Medulla oblongata (tissue), 1 donor: ENCODE data around the gene MAST2.

Experiments
- DNase-seq: peaks from one replicate; pipeline ENCODE4 v3.0.0-alpha.2; 2015; ENCODE audit errors: extremely low spot score

MAST2 gene

DNA sequence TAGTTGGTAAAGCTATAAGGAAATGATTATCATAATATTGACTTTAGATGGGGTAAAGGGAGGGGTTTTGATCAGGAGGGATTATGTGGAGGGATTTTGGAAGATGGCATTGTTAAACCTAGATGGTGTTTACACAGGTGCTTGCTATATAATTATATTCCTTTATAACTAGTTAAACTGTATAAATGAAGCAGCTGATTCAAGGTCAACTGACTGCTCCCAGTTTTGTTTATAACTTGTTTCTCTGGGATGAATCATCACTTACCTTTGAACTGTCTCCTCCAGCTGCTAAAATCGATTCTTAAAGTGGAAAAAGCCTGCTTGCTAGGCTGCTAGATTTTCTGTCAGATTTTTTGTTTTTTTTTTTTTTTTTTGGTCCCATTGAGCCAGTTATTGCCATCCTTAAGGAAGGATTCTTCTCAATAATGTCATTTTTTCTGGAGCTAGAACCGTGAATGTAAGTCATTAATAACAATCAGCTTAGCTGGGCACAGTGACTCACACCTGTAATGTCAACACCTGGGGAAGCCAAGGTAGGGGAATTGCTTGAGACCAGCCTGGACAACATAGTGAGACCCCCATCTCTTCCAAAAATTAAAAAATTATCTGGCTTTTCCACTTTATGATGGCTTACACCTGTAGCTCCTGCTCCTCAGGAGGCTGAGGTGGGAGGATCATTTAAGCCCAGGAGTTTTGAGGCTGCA lies 175.8 kb downstream of the MAST2 start:
- no peak for DNase-seq

- DNase-seq = no peak
Measured at GRCh38 chr1:45979778-45980176, 176.4 kb downstream of the MAST2 start.

GRCh38 chr1:45982359-45982758 lies 178.9 kb downstream of the MAST2 start:
- no peak for DNase-seq

DNA sequence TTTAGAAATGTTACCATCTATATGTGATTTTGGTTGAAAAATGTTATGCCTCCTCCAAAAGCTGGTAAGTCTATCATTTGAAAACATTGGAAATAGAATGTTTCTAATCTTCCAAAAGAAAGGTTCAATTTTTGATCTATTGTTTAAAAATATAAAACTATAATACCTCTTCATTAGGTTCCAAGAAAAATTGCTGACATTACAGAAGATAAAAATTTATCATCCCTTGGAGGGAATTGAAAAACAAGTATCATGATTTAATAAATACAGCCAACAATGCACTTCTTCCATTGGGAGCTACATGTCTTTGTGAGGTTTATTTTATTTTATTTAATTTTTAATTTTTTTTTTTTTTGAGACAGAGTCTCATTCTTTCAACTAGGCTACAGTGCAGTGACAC lies 180.6 kb downstream of the MAST2 start:
- DNase-seq = no peak

DNA sequence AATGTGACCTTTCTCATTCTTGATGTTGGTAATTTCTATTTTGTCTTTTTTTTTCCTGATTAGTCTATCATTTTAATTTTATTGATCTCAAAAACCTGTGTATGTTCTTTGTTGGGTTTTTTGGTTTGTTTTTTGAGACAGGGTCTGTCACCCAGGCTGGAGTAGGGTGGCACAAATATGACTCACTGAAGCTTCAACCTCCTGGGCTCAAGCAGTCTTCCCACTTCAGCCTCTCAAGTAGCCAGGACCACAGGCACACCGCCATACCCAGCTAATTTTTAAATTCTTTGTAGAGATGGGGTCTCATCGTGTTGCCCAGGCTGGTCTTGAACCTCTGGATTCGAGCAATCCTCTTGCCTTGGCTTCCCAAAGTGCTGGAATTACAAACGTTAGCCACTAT lies 183.8 kb downstream of the MAST2 start:
- no peak for DNase-seq

GRCh38 chr1:45989249-45989648 lies 185.8 kb downstream of the MAST2 start:
- DNase-seq = no peak

DNA sequence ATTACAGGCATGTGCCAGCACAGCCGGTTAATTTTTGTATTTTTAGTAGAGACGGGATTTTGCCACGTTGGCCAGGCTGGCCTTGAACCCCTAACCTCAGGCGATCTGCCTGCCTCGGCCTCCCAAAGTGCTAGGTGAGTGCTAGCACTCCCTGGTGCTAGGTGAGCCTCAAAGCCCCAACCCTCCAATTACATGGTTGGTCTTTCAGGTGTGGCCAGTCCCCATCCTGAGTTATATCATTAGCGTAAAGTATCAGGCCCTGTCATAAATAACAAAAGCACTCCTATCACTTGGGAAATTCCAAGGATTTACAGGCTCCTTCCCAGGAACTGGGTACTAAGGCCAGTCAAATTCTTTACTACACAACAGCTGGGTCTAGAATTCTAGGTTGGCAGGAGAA lies 191.0 kb downstream of the MAST2 start:
- no peak for DNase-seq

DNA sequence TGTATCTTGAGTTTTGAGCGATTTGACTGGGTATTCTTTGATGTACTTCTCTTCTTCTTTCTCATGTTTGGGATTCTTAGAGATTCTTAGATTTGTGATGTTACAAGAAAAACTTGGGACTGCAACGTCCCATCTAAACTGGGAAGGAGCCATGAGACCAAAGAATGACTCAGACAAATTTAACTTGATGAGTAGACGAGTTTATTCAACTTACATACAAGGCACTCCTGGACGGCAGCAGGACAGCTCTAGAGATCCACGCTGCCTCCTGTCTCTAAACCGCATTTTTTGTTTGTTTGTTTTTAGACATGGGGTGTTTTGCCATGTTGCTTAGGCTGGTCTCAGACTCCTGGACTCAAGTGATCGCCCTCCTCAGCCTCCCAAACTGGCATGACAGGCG lies 191.9 kb downstream of the MAST2 start:
- no peak for DNase-seq

DNA sequence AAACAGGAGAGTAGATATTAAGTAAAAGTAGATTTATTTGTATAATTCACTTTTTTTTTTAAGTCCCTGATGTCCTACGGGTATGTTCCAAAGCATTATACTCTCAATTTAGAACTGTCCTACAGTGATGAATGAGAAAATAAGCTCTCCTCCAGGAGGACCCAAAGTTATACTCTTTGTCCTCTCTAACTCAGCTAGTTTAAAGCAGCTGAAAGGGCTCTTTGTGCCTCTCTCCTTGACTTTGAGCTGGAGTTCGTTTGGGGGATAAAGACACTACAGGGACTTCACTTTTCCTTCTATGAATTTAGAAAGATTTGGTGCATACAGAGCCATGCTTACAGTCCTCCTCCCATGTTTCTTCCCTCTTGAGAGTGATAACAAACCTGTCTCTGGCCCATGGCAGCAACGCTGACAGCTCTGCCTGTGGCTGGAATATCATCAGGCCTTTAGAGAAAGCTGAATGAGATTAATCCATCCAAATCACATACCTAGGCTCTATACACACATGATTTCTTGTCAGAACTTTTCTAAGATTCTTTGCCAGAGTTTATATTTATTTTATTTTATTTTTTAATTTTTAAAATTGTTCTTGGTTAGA lies 194.7 kb downstream of the MAST2 start:
- peak; percentile 13 for DNase-seq

DNA sequence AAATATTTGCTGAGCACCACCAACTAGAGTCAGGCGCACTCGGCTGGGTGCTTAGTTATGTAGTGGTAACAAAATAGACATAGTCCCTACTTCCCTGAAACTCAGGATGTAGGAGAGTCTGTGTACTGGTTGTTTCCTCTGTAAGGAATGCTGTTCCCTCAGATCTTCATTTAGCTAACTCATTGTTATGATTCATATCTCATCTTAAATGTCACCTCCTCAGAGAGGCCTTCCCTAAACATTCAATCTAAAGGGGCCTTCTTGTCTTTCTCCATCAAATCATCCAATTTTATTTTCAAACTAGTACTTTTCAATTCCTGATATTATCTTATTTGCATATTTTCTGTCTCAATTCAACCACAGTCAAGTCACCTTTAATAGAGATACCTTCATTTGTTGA lies 196.1 kb downstream of the MAST2 start:
- DNase-seq = no peak

DNA sequence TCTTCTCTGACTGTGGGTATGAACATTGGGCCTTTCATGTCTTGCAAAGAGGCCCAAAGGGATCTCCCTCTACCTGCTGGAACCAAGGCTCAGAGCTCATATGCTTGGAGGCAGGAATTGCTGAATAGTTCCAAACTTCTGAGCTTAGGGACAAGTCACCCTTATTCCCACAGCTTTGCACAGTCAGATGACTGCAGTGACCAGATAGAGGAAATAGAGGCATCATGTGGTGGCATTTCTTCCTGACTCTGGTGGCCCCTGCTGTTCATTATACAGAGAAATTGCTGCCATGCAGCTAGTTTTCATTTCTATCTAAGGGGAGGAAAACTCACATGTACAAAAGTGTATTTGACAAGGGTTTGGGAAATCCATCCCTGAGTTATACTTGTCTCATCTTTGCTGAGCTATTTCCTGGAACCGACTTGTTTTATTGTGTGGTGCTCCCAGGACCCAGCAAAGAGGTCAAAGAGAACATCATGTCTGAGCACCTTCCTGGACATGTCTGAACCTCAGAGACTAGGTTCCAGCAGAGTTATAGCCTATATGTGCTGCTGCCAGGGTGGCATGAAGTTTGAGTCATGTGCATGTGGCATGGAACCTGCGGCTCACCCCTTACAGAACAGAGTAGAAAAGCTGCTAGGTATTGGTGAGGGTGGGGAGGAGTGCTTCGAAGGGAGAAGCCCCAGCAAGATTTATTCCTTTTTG lies 197.8 kb downstream of the MAST2 start:
- DNase-seq = peak; percentile 9

DNA sequence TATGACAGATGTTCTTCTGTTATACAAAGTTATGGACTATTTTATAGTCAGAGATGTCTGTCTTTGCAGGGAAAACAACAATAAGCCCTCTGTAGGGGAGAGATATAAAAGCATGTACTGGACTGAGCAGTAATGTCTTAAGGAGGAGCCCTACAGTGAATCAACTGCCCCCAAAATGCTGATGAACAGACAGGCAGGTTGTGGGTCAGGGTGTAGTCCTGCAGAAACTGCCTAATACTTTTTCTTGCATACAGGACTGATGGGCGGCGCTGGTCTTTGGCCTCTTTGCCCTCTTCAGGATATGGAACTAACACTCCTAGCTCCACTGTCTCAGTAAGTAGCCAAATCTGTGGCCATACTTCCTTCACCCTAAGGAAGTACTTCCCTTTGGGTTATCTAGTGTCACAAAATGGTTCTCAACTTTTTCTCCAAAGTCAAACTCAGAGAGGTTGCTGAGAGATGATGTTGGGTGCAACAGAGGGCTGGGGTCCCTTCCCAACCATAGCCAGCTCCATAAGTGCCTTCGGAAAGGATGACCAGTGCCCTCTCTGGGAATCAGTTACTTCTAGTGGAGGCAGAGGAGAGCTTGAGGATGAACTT lies 199.2 kb downstream of the MAST2 start:
- no peak for DNase-seq

GRCh38 chr1:46003315-46003714 lies 199.9 kb downstream of the MAST2 start:
- DNase-seq = no peak

GRCh38 chr1:46004492-46004891 lies 201.1 kb downstream of the MAST2 start:
- DNase-seq = no peak

GRCh38 chr1:46005594-46005993 lies 202.2 kb downstream of the MAST2 start:
- DNase-seq = peak; percentile 15

DNA sequence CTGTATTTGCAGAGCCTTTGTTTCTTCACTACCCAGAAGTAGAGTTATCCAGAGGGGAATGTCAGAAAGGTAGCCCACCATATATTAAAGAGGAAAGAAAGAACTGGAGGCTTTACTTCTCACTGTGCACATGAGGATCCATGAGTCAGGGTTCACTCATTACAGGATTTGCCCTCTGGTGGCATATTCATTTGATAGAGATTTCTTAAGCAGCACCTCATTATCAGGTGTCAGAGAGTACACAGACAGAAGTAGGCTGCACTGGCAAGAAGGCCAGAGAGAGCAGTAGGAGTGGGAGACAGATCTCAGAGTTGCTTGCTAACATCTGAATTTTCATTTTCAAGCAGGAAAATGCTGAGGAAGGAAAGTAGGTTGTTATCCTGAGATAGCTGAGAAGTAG lies 205.2 kb downstream of the MAST2 start:
- no peak for DNase-seq

- DNase-seq = no peak
Measured at GRCh38 chr1:46010611-46011010, 207.2 kb downstream of the MAST2 start.

GRCh38 chr1:46011121-46011695 lies 207.8 kb downstream of the MAST2 start:
- no peak for DNase-seq

- DNase-seq = no peak
Measured at GRCh38 chr1:46012236-46012635, 208.8 kb downstream of the MAST2 start.

DNA sequence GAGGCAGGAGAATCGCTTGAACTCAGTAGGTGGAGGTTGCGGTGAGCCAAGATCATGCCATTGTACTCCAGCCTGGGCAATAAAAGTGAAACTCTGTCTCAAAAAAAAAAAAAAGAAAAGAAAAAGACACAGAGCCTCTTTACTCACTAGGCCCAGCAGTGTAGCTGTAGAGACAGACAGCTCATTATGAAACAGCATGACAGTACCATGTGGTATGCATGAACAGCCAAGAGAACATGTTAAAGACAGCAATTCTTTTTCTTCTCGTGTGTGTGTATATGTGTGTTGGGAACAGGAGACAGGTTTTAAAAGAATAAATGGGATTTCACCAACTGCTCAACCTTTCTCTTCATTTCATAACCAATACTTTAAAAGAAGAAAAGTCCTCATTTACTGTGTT lies 210.2 kb downstream of the MAST2 start:
- DNase-seq = no peak

DNA sequence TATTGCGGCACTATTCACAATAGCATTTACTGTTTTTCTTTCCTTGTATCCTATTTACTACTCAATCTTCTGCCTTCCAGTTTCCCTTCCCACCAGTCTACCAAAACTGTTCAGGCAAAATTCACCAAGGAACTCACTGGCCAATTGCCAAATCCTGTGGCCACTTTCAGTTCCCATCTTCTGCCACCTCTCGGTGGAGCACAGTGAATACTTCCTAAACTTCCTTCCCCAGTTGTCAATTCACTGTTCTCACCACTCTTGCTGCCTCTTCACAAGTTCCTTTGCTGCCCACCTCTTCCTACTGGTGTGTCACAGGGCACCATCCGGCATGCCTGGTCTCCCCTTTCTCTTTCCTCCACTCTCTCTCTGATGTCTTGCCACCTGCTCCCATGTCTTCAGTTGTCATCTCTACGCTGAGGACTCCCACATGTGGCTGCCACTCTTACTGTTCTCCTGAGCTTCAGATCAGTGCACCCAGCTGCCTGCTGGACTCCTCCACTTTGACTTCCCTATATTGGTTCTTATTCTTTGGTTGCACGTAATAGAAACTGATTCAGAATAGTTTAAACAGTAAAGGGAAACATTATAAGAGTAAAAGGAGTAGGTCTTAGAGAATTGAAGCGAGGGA lies 214.6 kb downstream of the MAST2 start:
- DNase-seq = peak; percentile 53

DNA sequence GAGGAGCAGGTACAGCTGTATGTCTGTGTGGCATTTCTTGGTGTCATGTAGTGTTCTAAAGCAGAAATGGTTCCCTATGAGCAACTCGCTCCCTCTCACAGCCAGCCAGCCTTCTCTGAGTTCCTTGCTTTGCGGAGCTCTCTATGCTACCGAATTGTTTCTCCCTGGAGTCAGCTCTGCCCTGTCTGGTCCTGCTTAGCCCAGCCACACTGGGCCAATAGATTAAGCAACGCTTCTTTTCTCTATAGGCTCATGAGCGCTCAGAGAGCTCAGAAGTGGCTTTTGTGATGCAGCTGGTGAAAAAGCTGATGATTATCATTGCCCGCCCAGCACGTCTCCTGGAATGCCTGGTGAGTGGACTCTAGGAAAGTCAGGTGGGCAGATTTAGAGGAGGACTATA lies 215.9 kb downstream of the MAST2 start:
- DNase-seq = no peak
